OCI-LY3 (cell line): ENCODE data around the gene PSMD9.

Experiments
- EZH2phosphoT487 ChIP-seq: fragments of 200-600 bp; shearing (Covaris generic); IDR thresholded peaks from 2 replicates; pipeline ENCODE4 v1.6.1; 2018; ENCODE audit warnings: antibody characterized with exemption, mixed run types, low read depth
- TF ChIP-seq, protein P1 (sequence below): fragments of 200-600, 300-600 bp; sonication (generic); IDR thresholded peaks from 2 replicates; pipeline ENCODE4 v1.5.1; 2014; ENCODE audit warnings: antibody characterized with exemption, low read length, low read depth

DNA sequence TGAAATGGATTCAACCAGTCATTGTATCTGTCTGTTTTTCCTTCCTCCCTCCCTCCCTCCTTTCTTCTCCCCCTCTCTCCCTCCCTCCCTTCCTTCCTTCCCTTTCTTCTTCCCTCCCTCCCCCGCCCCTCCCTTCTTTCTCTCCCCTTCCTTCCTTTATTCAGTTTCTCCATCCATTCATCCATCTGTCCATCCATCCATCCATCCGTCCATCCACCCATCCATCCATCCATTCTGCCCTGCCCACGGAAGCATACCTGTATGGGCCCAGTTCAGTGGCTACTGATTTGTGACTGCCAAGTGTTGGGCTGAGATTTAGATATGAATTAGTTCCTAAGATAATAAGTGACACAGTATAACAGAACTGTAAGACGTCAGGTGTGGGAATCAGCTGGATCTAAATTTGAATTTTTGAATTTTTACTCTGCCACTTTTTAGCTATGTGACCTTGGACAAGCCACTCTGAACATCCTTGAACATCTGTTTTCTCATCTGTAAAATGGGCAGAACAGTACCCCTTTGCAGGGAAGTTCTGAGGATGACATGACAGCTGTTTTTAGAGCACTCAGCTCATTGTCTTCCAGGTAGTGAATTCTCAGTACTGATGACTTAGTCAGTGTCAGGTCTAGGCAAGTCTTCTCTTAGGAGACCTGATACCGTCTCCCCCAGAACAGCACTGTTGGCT is 72.7 kb downstream of the PSMD9 start:
- TF ChIP-seq, protein P1, sequence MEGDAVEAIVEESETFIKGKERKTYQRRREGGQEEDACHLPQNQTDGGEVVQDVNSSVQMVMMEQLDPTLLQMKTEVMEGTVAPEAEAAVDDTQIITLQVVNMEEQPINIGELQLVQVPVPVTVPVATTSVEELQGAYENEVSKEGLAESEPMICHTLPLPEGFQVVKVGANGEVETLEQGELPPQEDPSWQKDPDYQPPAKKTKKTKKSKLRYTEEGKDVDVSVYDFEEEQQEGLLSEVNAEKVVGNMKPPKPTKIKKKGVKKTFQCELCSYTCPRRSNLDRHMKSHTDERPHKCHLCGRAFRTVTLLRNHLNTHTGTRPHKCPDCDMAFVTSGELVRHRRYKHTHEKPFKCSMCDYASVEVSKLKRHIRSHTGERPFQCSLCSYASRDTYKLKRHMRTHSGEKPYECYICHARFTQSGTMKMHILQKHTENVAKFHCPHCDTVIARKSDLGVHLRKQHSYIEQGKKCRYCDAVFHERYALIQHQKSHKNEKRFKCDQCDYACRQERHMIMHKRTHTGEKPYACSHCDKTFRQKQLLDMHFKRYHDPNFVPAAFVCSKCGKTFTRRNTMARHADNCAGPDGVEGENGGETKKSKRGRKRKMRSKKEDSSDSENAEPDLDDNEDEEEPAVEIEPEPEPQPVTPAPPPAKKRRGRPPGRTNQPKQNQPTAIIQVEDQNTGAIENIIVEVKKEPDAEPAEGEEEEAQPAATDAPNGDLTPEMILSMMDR = no peak
- no peak for TF ChIP-seq EZH2phosphoT487
